Hematopoietic multipotent progenitor cell treated with erythropoietin and hydrocortisone succinate and interleukin-3 and kit ligand, for 8 days (in vitro differentiated cells): ENCODE results near the gene DPYD.
"Not testable (repeated sequence)": the region's sequence is repeated elsewhere in the genome, so short reads cannot be mapped to it uniquely, and the experiment has no call there.

Source experiments
- DNase-seq: peaks from one replicate; pipeline ENCODE4 v3.0.0-alpha.2; 2015

DPYD gene

GRCh38 chr1:97349794-97350193 is 571.0 kb downstream of the DPYD start:
- not testable (repeated sequence) for DNase-seq

- DNase-seq: no peak
These were observed 572.1 kb downstream of the DPYD start for GRCh38 chr1:97348599-97349265.

DNA sequence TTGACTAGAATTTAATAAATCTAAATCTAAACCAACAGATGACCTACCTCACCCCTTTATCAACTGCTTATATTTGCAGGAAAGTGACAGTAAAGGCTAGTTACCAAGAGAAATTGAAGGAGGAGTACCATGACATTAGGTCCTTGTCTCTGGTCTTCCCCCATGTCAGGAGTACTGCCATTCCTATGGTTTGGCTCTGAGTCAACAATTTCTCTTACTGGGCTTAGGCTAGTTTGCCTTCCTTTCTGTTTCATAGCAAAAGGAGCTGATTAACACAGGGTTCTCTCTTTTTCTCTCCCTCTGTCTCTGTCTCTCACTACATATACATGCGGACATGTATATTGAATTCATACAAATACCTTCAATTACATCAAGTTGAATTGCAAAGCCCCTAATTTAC is 579.9 kb downstream of the DPYD start:
- DNase-seq: no peak

- DNase-seq: no peak
These were observed 582.5 kb downstream of the DPYD start for GRCh38 chr1:97338347-97338746.

DNA sequence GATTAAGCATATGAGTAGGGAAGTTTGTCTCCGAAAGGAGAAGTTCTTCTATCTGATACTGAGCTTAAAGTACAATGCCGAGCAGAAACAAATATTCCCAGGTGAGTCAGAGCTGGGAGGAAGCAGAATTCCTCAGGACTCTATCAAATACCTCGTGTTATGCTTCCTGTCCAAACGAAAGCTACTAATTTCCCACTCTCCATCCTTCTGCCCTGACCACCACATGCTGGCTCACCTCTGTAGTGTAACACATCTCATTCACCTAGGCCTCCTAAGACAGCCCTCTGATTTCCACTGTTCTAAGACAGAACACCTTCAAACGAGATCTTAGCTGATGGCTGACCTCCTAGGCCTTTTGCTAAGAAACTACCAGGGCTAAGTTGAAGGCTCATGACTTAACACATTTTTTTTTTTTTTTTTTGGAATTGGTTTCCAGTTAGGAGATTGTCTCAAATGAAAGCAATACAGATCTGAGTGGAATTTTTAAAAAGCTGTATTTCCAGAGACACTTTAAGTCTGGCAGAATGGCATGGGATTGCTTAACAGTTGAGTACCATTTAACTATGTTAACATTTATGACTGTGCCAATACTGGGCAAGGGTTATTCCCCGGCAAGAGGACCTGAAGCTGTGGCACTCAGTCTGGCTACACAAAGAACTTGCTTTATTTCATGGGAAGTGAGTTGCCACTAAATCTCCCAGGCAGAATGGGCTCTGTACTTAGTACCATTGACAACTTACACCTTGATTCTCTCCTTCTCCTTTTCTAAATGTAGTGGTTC is 583.4 kb downstream of the DPYD start:
- DNase-seq: no peak

- no peak for DNase-seq
These were observed 586.4 kb downstream of the DPYD start for GRCh38 chr1:97334454-97334853.

- no peak for DNase-seq
These were observed 588.1 kb downstream of the DPYD start for GRCh38 chr1:97332716-97333115.

DNA sequence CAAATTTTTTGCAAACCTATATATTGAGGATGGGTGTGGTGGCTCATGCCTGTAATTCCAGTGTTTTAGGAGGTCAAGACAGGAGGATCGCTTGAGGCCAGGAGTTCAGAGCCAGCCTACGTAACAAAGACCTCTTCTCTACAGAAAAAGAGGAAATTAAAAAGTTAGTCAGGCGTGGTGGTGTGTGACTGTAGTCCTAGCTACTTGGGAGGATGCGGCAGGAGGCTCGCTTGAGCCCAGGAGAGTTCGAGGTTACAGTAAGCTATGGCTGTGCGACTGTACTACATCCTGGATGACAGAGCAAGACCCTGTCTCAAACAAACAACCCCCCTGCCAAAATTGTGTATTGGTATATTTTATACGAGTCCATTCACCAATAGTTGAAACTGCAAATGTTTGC is 589.7 kb downstream of the DPYD start:
- DNase-seq: no peak

- DNase-seq: no peak
These were observed 606.1 kb downstream of the DPYD start for GRCh38 chr1:97314685-97315084.

DNA sequence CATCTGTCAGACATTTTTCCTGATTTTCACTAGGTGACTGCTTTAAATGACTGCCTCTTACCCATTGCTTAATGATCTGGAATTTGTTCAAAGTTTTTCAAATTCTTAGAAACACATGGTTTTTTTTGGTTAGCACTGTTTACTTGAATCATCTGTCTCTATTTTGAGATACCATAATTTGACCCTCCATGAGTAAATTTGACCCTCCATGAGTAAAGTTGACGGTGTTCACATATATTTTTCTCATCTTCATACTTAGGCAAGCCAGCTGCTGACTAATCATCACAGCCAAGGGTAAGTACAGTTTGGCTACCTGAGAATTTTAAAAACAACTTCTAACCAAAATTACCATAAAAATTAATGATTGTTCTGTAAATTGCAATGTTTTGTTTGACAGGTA is 612.7 kb downstream of the DPYD start:
- DNase-seq: no peak

DNA sequence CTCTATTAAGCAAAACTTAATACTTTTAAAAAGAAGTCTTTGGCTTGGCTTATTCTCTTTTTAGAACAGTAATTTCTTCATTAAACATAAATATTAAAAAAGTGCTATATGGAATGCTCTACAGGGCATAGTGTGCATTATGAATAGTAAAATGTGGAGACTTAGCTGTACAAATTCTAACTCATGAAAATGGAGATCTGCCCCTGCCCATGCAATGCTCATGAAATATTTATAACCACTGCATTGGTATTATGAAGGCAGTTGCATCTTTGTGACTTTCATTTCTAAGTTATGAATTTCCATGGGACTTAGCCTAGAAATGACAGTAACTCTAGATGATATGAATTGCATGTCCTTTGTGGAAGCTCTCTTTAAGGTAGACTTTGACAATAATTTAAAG is 613.3 kb downstream of the DPYD start:
- no peak for DNase-seq

- no peak for DNase-seq
These were observed 613.7 kb downstream of the DPYD start for GRCh38 chr1:97307151-97307550.

DNA sequence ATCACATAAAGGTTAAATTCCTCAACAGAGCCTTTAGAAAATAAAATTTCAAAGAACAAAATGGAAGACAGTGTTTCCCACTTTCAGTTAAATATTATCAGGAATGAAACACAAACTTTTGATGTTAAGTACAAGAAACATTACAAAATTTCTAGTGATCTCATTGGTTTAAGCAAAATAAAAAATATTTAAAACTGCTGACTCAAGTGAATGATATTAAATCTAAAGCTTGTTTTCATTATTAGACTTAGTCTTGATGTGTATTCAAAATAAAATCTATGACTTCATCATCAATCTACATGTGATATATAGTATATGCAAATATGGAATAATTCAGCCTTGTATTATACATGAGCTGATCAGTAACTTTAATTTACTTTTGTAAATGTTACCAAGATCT is 614.3 kb downstream of the DPYD start:
- DNase-seq: no peak

DNA sequence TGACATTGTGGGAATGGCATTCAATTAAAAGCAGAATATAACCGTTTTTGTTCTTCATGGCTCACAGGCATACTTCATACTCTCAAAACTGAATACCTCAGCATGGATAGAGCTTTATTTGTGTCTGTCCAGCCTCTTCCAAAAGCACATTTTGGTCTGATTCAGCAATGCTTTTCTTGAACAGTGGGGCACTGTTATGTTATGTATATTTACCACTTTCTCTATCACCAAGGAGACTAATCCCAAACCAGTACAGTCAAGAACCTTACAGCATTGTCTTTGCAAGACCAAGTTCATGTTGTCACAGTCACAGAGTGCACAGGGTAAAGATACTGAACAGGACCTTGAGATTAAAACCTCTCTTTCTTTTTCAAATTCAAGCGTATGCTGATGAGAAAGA is 616.5 kb downstream of the DPYD start:
- no peak for DNase-seq

DNA sequence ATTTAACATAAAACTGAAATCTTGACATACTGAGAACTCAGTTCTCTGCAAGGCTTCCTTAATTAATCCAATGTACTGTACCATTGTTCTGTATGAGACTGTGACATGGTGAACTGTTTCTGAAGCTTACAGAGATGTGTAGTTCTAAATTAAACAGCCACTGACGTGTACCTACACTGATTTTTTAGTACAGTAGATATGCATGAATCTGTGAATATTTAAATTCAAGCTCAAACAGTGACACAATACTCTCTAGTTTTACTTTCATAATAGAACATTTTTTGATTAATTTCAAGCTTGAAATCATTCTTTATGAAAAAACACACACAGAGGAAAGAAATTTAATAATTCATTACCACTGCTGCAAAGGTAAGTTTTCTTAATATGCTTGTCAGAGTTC is 621.9 kb downstream of the DPYD start:
- DNase-seq: no peak

DNA sequence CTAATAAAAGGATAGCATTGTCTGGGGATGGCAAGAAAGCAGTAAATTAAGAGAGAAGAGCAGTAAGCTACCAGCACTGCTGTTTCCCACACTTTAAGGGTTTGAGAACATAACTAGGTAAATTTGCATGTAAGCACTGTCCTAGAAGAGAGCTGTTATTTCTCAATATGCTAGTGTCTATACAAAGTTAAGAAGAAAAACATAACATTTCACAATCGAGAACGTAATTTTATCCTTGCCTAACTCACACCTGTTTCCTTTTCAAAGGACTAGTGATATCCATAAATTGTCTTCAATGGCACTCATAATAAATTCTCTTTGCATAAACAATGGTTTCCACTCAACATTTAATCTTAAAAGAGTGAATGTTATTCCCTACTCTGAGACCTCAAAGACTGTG is 623.2 kb downstream of the DPYD start:
- no peak for DNase-seq

DNA sequence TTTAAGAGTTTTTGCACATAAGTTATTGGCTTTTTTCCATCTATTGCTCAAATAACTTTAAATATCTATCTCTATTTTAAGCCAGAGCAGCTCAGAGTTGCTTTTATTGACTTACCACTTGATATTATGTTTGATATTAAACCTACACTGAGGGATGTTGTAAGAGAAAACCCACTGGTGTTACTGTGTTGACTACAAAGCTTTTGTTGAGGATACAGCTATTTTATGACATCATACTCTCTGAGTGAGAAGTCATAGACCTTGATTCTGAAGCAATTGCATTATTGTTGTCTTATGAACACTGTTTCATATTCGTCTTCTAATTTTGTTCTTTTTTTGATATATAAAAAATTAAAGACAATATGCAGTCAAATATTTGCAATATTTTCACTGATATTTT is 638.9 kb downstream of the DPYD start:
- DNase-seq: no peak

DNA sequence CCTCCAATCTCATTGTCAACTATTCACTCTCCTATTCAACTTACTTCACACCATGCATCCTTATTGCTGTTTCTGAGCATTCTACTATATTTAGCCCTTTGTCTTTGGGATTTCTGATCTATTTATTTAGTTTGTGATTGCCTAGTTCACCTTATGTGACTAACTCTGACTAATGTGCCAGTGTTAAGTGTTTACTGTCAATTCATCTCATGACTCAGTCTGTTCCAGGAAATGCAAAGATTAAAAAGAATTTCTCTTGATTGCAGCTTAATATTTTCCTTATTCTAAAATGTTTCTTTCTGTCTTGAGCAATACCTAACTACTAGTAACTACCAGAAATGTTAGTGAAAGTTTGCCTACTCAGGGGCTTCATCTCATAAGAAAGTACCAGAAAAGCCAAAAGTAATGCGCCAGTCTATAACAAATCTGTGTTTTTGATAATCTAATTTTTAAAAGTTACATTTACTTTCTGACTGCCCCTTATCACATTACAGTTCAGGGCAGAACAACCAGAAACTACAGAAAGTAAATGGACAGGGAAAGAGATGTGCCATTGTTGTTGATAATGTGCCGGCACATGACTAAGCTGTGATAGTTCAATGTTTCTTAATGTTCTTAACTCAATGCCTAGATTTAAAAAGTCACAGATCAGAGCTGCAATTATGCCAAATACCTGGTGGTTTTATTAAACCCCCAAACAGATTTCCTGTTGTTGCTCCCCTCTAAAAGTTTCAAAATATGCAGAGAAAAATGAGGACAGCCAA is 642.8 kb downstream of the DPYD start:
- DNase-seq: no peak

DNA sequence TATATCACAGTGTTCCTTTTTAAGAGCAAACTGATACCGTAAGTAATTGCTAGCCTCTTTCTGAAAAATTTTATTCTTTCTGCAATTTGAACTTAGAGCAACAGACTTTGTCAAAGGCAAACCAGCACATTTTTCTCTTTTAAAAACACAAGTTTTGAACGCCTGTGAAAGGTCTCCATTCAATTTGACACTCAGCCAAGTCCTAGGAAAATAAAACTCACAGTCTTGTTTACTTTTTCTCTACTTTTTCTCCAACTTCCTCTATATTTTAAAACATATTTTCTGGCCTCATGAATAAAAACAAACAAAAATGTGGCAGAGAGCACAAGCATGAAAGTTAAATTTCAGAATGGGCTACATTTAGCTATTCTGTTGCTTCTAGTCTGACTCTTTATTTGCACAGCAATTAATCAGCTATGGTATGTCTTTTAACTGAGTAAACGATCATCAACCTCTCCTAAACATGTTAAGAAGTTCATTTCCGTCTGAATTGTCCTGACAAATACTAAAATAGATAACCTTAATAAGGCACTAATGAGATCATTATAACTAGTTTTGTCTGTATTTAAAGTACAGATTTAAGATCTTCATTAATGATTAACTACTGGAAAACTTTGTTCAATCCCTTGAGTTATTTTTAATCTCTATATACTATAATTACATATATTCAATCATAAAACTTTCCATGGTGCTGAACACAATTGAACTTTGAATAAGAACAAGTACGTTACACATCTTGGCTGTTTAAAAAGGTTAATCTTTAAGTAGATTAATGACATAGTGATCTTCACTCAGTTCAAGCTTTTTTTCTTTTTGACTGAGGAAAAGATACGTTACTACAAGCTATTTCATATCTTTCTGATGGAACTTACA is 648.7 kb downstream of the DPYD start:
- DNase-seq: no peak

- no peak for DNase-seq
These were observed 650.1 kb downstream of the DPYD start for GRCh38 chr1:97270508-97271307.

- no peak for DNase-seq
These were observed 655.2 kb downstream of the DPYD start for GRCh38 chr1:97265630-97266029.

GRCh38 chr1:97262842-97263241 is 658.0 kb downstream of the DPYD start:
- no peak for DNase-seq
